HepG2 (cell line): ENCODE data around the gene TMEM8B.

Experiments
- HIVEP1 ChIP-seq: sonication (generic); formaldehyde crosslinking; IDR thresholded peaks from 2 replicates; pipeline ENCODE4 v1.4.0; 2020; ENCODE audit warnings: mild to moderate bottlenecking, missing genetic modification reagents
- MAFK ChIP-seq, 2 experiments: IDR thresholded peaks in 1 of 2; conservative IDR thresholded peaks in 1 of 2; 2 replicates each; pipeline ENCODE4 v1.6.1; 2011; ENCODE audit warnings: improper control_type of control experiment in 2 of 2, low read length in 2 of 2
- PTBP1 ChIP-seq: fragments of 200-400 bp; formaldehyde crosslinking; IDR thresholded peaks from 2 replicates; pipeline ENCODE4 v1.6.1; 2018; ENCODE audit warnings: low read length, low read depth; ENCODE audit not compliant: poor library complexity, severe bottlenecking
- RFX3 ChIP-seq: IDR thresholded peaks from 2 replicates; pipeline ENCODE4 v1.6.1; 2016; ENCODE audit warnings: missing biosample characterization, missing genetic modification reagents
- RFXANK ChIP-seq: IDR thresholded peaks from 2 replicates; pipeline ENCODE4 v1.6.1; 2016
- ZNF737 ChIP-seq: sonication (generic); formaldehyde crosslinking; IDR thresholded peaks from 2 replicates; pipeline ENCODE4 v1.5.0; 2020; ENCODE audit warnings: missing genetic modification reagents, mild to moderate bottlenecking, borderline replicate concordance
- ZNF777 ChIP-seq: sonication (generic); formaldehyde crosslinking; IDR thresholded peaks from 2 replicates; pipeline ENCODE4 v1.4.0; 2020; ENCODE audit warnings: missing genetic modification reagents

DNA sequence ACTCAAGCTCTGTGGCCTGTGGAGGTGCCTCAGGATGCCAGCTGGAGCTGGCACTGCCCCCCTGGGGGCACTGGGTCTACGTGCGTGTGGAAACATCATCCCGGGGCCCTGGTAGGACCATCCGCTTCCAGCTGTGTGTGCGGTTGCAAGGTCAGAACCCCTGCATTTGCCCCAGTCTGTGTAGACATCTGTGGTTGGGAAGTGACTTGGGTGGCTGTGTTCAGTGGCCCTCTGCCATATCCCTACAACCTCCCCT lies 12.5 kb downstream of the TMEM8B start:
- TF ChIP-seq RFX3 (CRISPR knock-in tag) = no peak
- no peak for TF ChIP-seq ZNF777 (CRISPR knock-in tag)
- TF ChIP-seq HIVEP1 (CRISPR knock-in tag) = no peak
- TF ChIP-seq ZNF737 (CRISPR knock-in tag) = no peak
- TF ChIP-seq MAFK (conservative IDR thresholded peaks at IDR 0.05 in 1 of 2, IDR thresholded peaks at IDR 0.05 in 1 of 2; ENCODE audit: low read length in 2 of 2) = no peak
- TF ChIP-seq RFXANK (CRISPR knock-in tag) = no peak
- no peak for TF ChIP-seq PTBP1
